GM19452 (cell line): ENCODE data around the gene SSTR3.

Experiments used
- ATAC-seq: cut with Tn5 transposase; IDR thresholded peaks from one replicate; pipeline ENCODE4 v1.9.1; 2021; ENCODE audit not compliant: unreplicated experiment

SSTR3 gene

GRCh38 chr22:37197451-37198257 is 14.6 kb downstream of the SSTR3 start:
- no peak for ATAC-seq

DNA sequence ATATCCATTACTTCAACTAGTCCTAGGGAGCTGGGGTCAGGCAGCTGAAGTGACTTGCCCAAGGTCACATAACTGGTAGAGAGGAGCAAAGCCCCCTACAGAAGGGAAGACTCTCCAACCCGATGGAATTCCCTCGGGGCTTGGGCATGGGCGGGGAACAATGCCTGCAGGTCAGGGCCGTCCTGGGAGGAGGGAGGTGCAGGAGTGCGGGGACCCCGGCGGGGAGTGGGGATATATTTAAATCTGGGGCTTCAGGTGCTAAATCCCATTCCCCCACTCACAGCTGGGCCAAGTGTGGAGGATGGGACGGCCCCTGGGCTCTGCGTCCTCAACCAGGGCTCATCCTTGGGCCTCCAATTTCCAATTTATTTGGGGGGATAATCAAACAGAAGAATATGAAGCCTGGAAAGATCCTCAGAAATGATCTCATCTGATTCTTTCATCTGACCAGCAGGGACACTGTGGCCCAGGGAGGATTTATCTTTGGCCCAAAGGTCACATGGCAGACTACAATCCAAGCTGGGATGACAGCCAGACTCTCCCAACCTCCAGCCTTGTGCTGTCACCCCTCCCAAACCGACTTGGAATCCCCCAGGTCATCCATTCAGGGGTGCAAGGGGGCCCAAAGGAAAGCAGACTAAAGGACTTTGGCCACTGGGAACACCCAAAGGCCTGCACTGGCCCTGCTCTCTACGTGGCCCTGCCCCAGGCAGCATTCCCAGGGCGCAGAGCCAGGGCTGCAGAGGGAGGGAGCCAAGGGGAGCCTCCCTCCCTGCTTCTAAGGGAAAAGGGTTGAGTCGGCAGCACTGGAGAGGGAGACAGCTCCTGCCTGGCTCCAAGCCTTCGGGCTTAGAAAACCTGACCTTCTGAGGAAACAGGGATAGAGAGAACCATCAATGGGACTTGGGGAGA is 15.5 kb downstream of the SSTR3 start:
- ATAC-seq: no peak

GRCh38 chr22:37195921-37196320 is 16.4 kb downstream of the SSTR3 start:
- ATAC-seq: no peak

DNA sequence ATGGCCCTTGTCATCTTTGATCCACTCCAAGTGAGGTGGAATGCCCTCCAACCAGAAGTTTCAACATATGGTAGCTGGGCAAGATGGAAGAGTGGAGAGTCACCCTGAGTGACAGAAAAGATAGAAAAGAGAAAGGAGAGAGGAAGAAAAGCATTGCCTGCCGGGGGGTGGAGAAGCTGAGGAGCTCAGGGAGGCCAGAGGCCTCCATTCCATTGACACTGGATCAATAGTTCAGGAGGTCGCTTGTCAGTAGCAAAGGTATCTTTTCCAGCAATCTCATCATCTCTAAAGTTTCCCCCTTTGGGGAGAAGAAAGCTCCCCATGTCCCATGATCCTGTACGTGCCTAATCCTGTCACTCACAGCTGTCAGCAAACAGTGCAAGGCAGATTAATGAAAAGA is 17.5 kb downstream of the SSTR3 start:
- no peak for ATAC-seq

DNA sequence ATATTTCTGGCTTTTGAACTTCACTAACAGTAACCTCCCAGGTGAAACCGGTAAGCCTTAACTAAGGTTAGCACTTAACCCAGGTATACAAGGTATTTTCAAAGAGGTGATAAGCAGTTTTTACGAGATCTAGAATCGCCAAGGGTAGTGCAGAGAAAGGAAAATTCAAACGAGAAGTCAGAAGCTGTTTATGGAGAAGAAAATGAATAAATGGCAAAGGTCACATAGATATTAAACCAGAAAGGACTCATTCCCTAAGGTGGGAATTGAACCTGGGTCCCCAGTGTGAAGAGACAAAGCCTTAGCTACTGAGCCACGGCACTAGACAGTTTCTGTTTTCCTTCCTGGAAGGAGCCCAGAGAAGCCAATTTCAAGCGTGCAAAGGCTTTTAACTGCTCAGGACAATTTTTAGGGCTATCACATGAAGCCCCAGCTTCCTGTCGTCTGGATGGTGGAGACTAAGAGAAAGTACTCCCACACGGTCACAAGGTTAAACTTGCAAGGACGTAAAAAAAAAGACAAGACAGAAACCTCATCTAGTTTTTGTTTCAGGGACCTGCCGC is 18.6 kb downstream of the SSTR3 start:
- ATAC-seq: no peak

- ATAC-seq: no peak
These were observed 19.5 kb downstream of the SSTR3 start for GRCh38 chr22:37192741-37193140.

GRCh38 chr22:37192204-37192603 is 20.1 kb downstream of the SSTR3 start:
- ATAC-seq: no peak

DNA sequence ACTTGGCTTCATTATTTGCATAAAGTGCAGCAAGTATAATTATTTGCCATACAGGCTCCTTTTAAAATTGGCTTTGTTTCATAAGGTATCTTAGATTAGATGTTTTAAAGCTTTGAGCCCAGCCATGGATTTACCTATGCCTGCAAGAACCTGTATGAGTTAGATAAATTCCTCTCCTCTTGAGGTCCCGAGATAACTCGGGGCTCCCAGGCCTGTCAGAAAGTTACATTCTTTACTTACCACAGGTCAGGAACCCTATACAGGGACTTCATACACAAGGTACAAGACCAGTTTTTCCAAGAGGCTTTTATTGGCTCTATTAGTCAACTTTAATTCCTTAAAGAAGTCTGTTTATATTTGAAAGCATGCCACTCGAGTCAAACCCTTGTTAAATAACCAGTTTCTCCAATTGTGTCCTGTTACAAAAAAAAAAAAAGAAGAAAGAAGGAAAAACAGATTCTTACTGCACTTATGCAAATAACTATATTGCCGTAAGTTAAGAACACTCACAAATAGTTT is 22.0 kb downstream of the SSTR3 start:
- ATAC-seq: no peak

- no peak for ATAC-seq
These were observed 23.3 kb downstream of the SSTR3 start for GRCh38 chr22:37188901-37189466.

GRCh38 chr22:37187891-37188761 is 24.2 kb downstream of the SSTR3 start, which contains the start of gene C1QTNF6:
C1QTNF6 (minus strand) TSS chr22:37188247; CDS start chr22:37188213, 34 bp downstream.
- no peak for ATAC-seq

GRCh38 chr22:37187552-37187890 is 24.8 kb downstream of the SSTR3 start:
- no peak for ATAC-seq

DNA sequence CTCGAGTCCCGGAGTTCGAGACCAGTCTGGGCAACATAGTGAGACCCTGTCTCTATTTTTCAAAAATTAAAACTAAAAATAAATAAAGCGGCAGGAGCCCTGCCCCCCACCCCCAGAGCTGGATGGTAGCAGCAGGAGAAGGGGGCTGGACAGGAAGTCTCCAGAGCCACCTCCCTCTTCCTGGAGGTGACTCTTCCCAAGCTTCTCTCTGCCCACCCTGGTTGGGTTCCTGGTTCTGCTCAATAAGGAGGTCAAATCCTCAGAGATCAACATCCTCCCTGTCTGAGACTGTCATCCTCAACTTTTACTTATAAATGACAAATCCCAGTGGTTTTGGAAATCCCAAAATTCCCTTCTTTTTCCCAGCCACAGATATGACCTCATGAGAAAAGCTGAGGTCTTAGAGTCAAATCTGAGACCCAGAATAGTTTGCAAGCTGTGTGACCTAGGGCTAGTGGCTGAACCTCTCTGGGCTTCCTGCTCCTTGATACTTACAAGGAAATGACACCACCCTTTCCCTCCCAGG is 25.2 kb downstream of the SSTR3 start:
- ATAC-seq: no peak

GRCh38 chr22:37186228-37186996 is 25.9 kb downstream of the SSTR3 start:
- ATAC-seq: no peak

GRCh38 chr22:37185646-37186227 is 26.5 kb downstream of the SSTR3 start:
- ATAC-seq: no peak

DNA sequence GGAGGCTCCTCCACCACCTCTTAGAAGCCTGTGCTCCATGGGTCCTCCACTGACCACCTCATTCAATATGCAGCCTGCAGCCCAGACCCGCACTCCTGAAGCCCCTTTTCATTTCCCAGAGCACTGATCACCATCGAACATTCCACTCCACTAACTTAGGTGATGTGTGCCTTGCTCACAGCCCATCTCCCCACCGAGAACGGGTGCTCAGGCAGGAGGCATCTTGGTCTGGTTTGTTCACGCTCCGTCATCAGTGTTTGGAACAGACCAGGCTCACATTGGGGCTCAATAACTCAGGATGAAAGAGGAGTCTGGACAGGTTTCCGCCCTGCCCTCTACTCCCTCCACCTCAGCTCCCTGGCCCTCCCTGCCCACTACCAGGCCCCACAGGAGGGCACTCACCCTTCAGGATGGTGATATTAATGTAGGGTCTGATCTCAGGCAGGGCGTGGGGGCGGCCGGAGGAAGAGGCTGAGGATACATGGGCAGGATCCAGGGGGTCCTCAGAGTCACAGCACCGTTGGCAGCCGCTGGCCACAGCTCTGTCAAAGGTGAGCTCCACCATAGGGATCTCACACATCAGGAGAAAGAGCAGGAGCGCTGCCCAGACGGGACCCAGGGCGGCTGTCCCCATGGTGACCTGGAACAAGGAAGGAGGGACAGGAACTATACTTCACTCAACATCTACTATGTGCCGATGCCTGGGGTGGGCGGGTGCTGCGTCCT is 27.3 kb downstream of the SSTR3 start:
- no peak for ATAC-seq

DNA sequence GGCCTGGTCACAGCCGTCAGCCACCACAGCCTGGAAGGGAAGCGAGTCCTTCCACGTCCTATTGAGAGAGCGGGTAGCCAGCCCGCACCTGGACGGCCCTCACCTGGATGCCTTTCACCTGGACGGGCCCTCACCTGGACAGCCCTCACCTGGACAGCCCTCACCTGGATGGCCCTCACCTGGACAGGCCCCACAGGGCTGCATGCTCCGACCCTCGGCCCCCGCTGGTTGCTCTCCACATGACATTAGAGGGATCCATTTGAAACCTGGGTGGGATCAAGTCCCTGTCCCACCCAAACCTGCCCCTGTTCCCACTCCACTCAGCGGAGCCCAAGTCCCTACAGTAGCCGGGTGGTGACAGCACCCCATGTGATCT is 27.9 kb downstream of the SSTR3 start:
- ATAC-seq: no peak

- ATAC-seq: no peak
These were observed 28.6 kb downstream of the SSTR3 start for GRCh38 chr22:37183432-37184379.
